ENCODE results near the gene FH.

Gene FH

GRCh38 chr1:241453732-241454131, 65.8 kb downstream of the FH start:
- DNase-seq: no peak

- no peak for DNase-seq
Observed at GRCh38 chr1:241451956-241452355, 67.6 kb downstream of the FH start.

Data from activated effector memory CD4-positive, alpha-beta T cell treated with Interleukin-2 at 50 U/mL for 16 hours (primary cell).